Heart left ventricle (tissue), 16 donors: ENCODE data around the gene TNNI3K. TPM values are rescaled to one million over a fixed set of nuclear protein-coding genes. Genes with fewer than 3 reads are reported as not detected.

Experiments
- ATAC-seq, 4 donors: fragments of 200-7000 bp; cut with Tn5 transposase; one replicate each; pipeline ENCODE4 v1.9.1; 2020 to 2022; ENCODE audit warnings: moderate library complexity in 4 of 4, mild to moderate bottlenecking in 3 of 4, moderate number of reproducible peaks in 1 of 4
- DNase-seq, 5 donors: peaks; one replicate each; pipeline ENCODE4 v3.0.0-alpha.2; 2020
- H3K27ac ChIP-seq, 12 donors: fragments of 200-600 bp; sonication (generic) in 4 of 12; one replicate each; pipeline versions ENCODE4 v1.5.0 to v1.8.0; 2016 to 2022; ENCODE audit warnings: mild to moderate bottlenecking in 2 of 12
- H3K27me3 ChIP-seq, 9 donors: fragments of 200-600 bp; sonication (generic) in 2 of 9; one replicate each; pipeline versions ENCODE4 v1.5.1 to v1.8.0; 2016 to 2022; ENCODE audit warnings: mild to moderate bottlenecking in 3 of 9
- H3K36me3 ChIP-seq, 9 donors: fragments of 200-600 bp; sonication (generic) in 2 of 9; one replicate each; pipeline versions ENCODE4 v1.5.0 to v1.8.0; 2018 to 2022; ENCODE audit warnings: mild to moderate bottlenecking in 2 of 9
- H3K4me1 ChIP-seq, 12 donors: fragments of 200-600 bp; sonication (generic) in 4 of 12; one replicate each; pipeline versions ENCODE4 v1.5.0 to v1.8.0; 2016 to 2022; ENCODE audit warnings: mild to moderate bottlenecking in 3 of 12
- H3K4me3 ChIP-seq, 12 donors: fragments of 200-600 bp; sonication (generic) in 4 of 12; one replicate each; pipeline versions ENCODE4 v1.5.0 to v1.8.0; 2017 to 2022; ENCODE audit warnings: mild to moderate bottlenecking in 9 of 12, moderate library complexity in 4 of 12
- H3K9me3 ChIP-seq, 12 donors: fragments of 200-600 bp; sonication (generic) in 4 of 12; one replicate each; pipeline versions ENCODE4 v1.5.0 to v1.8.0; 2016 to 2022; ENCODE audit warnings: mild to moderate bottlenecking in 1 of 12
- CTCF ChIP-seq, 12 donors: fragments of 200-600 bp; sonication (generic) in 4 of 12; IDR thresholded peaks; one replicate each; pipeline versions ENCODE4 v1.5.0 to v1.8.0; 2018 to 2022; ENCODE audit warnings: antibody characterized with exemption in 12 of 12, mild to moderate bottlenecking in 5 of 12
- POLR2A ChIP-seq, 2 donors: fragments of 450-650 bp; IDR thresholded peaks; one replicate each; pipeline ENCODE4 v1.6.1; 2017; ENCODE audit warnings: antibody characterized with exemption in 2 of 2, mild to moderate bottlenecking in 2 of 2, moderate library complexity in 2 of 2
- WGBS, 4 donors: extraction: QIAGEN DNeasy Blood & Tissue Kit in 2 of 4; methylation state at CpG; one replicate each; pipeline versions ENCODE4 v1.1.5 to v1.1.7; 2013 to 2018; 5-methylcytosine and 5-hydroxymethylcytosine counted together
- intact Hi-C, 10 donors: fragments of 100-400 bp; cut with DNase I; formaldehyde crosslinking; loops; one replicate each; pipeline versions ENCODE4 v1.11.1 to v1.14.2; 2022
- polyA plus RNA-seq, 2 donors: library from polyadenylated mRNA; stranded (reverse); fragments of 200-250 nt; gene quantifications; one replicate each; pipeline ENCODE4 v1.2.3, GENCODE V29; 2013
- total RNA-seq, 9 donors: library from RNA; depleted of rRNA in 2 of 9; stranded (reverse); fragments of >200 nt in 2 of 9; fragmentation: NEBNext Ultra II Directional in 3 of 9; extraction: Animal tissue kit (Norgen Biotek cat#: 25700) in 3 of 9; gene quantifications; one replicate each; pipeline versions ENCODE4 v1.1.0 to v1.2.4, GENCODE V29; 2016 to 2023
- donor health status: ischemic (EF 13 %, LVEDD 7.1; RV severe dilation, severe dysfunction).
- donor health status: healthy with polysubstance abuse.
- donor health status: DM: no; HTN: yes; CAD: no.
- donor health status: DM: no; HTN: no; CAD: no.
- donor health status: ischemic (EF 25% LVEDD 6.9; RV normal size, moderate dysfunction).
- donor health status: ischemic (EF 25% LVEDD 5.7; RV mildly dilated, moderate dysfunction).
- donor health status: healthy.
- donor health status: DM: yes; HTN: yes; CAD: no.
- donor health status: ischemic (EF 35%, LVEDD 5.7; RV mildly dilated, moderate dysfunction).
- donor health status: nonischemic (EF 11% LVEDD 7.7; RV severe dilation, severe dysfunction).
- donor health status: DM: yes; HTN: yes; CAD: no.
- donor health status: PGD.
- donor health status: ischemic (EF 29% LVEDD 5.4; RV normal size, mild dysfunction).
- donor health status: nonischemic (EF 23%, LVEDD 6.1; RV moderate dilation, normal function).

Gene TNNI3K
- total and polyA plus RNA-seq, 11 donors, result 11.5 to 108 (median 59.9) TPM

GRCh38 chr1:74314438-74314837 is 79.3 kb downstream of the TNNI3K start:
- H3K27me3 ChIP-seq, result no peaks in the 10 kb centered on the region
- H3K36me3 ChIP-seq, result no peaks in the 10 kb centered on the region
- H3K9me3 ChIP-seq, result peaks cover 0 to 4% (median 0%) of the 10 kb centered on the region in 12 donors
- intact Hi-C loops, result loop anchor here in 1 of 10 donors (10.0 kb wide), 1 partner anchor 70 kb away; no protein-coding TSS in a partner anchor
- no peak for ATAC-seq
- H3K4me1 ChIP-seq, result peaks cover 0 to 10% (median 0%) of the 10 kb centered on the region in 12 donors
- TF ChIP-seq POLR2A (IDR thresholded peaks at IDR 0.05), result no peak
- no peak for TF ChIP-seq CTCF (IDR thresholded peaks at IDR 0.05)
- H3K27ac ChIP-seq, result no peak overlapping the region
- DNase-seq, result no peak
- no peak overlapping the region for H3K4me3 ChIP-seq

GRCh38 chr1:74316302-74316701 is 81.1 kb downstream of the TNNI3K start:
- H3K4me1 ChIP-seq, result peaks cover 0 to 10% (median 0%) of the 10 kb centered on the region in 12 donors
- TF ChIP-seq CTCF (IDR thresholded peaks at IDR 0.05), result no peak
- TF ChIP-seq POLR2A (IDR thresholded peaks at IDR 0.05), result no peak
- H3K36me3 ChIP-seq, result no peaks in the 10 kb centered on the region
- ATAC-seq (peak in 1 of 4 donors; percentile 30), DNase-seq (no peak)
- H3K27ac ChIP-seq, result no peak overlapping the region
- H3K4me3 ChIP-seq, result no peak overlapping the region
- 71 to 83% (median 75%) methylated on average over 2 of the region's 2 CpGs for WGBS, 4 donors
- intact Hi-C loops, result loop anchor here in 1 of 10 donors (10.0 kb wide), 1 partner anchor 72 kb away; no protein-coding TSS in a partner anchor
- H3K27me3 ChIP-seq, result no peaks in the 10 kb centered on the region
- H3K9me3 ChIP-seq, result no peaks in the 10 kb centered on the region

GRCh38 chr1:74317663-74318062 is 82.5 kb downstream of the TNNI3K start:
- H3K4me3 ChIP-seq, result no peak overlapping the region
- DNase-seq (no peak), ATAC-seq (no peak)
- TF ChIP-seq CTCF (IDR thresholded peaks at IDR 0.05) (no peak), POLR2A (IDR thresholded peaks at IDR 0.05) (no peak)
- no peaks in the 10 kb centered on the region for H3K9me3 ChIP-seq
- H3K36me3 ChIP-seq, result no peaks in the 10 kb centered on the region
- no peaks in the 10 kb centered on the region for H3K27me3 ChIP-seq
- peaks cover 0 to 15% (median 0%) of the 10 kb centered on the region in 12 donors for H3K4me1 ChIP-seq
- 88 to 92% (median 91%) methylated on average over 3 of the region's 3 CpGs for WGBS, 4 donors
- intact Hi-C loops, result loop anchor here in 1 of 10 donors (10.0 kb wide), 1 partner anchor 73 kb away; no protein-coding TSS in a partner anchor
- H3K27ac ChIP-seq, result no peak overlapping the region

GRCh38 chr1:74323937-74324473 is 88.8 kb downstream of the TNNI3K start:
- WGBS, 4 donors, result 48 to 54% (median 51%) methylated on average over 1 of the region's 1 CpG
- Histone ChIP-seq H3K4me1 (peaks cover 0 to 22% (median 14%) of the 10 kb centered on the region in 12 donors), H3K36me3 (no peaks in the 10 kb centered on the region), H3K4me3 (no peak overlapping the region), H3K9me3 (no peaks in the 10 kb centered on the region), H3K27me3 (no peaks in the 10 kb centered on the region), H3K27ac (peak overlapping the region in 9 of 12 donors; percentile 4 to 53 (median 17))
- peak in 3 of 4 donors; percentile 62 to 76 (median 65) for ATAC-seq
- no peak for TF ChIP-seq CTCF (IDR thresholded peaks at IDR 0.05)
- no peak for DNase-seq
- intact Hi-C loops, result no loop called here
